Midbrain (tissue), 1 donor: Measurements from ENCODE around the gene METTL14.

ENCODE experiments used
- DNase-seq: peaks from one replicate; lab custom pipeline; 2025; lab: John Stamatoyannopoulos, UW

The METTL14 gene

GRCh38 chr4:118734491-118735205 lies 49.5 kb downstream of the METTL14 start:
- no peak for DNase-seq

- DNase-seq = no peak
These were observed 51.7 kb downstream of the METTL14 start for GRCh38 chr4:118736900-118737299.

- DNase-seq = no peak
These were observed 52.9 kb downstream of the METTL14 start for GRCh38 chr4:118738090-118738489.

- DNase-seq = no peak
These were observed 54.0 kb downstream of the METTL14 start for GRCh38 chr4:118739022-118739713.

- DNase-seq = peak; percentile 22
These were observed 55.7 kb downstream of the METTL14 start for GRCh38 chr4:118740869-118741268.

- no peak for DNase-seq
These were observed 56.2 kb downstream of the METTL14 start for GRCh38 chr4:118741301-118741855.

GRCh38 chr4:118742050-118742449 lies 56.9 kb downstream of the METTL14 start:
- no peak for DNase-seq

- DNase-seq = no peak
These were observed 58.7 kb downstream of the METTL14 start for GRCh38 chr4:118743867-118744266.

- DNase-seq = no peak
These were observed 60.2 kb downstream of the METTL14 start for GRCh38 chr4:118745357-118745756.

GRCh38 chr4:118746251-118746919 lies 61.2 kb downstream of the METTL14 start:
- DNase-seq = no peak

GRCh38 chr4:118749347-118749988 lies 64.3 kb downstream of the METTL14 start:
- DNase-seq = no peak

GRCh38 chr4:118751629-118752323 lies 66.6 kb downstream of the METTL14 start:
- no peak for DNase-seq

- DNase-seq = no peak
These were observed 67.4 kb downstream of the METTL14 start for GRCh38 chr4:118752551-118752950.

GRCh38 chr4:118753096-118753495 lies 67.9 kb downstream of the METTL14 start:
- DNase-seq = no peak

GRCh38 chr4:118753685-118754084 lies 68.5 kb downstream of the METTL14 start:
- no peak for DNase-seq

GRCh38 chr4:118754890-118755289 lies 69.7 kb downstream of the METTL14 start:
- no peak for DNase-seq

- DNase-seq = no peak
These were observed 70.4 kb downstream of the METTL14 start for GRCh38 chr4:118755438-118756226.

GRCh38 chr4:118756429-118756828 lies 71.2 kb downstream of the METTL14 start:
- DNase-seq = no peak

GRCh38 chr4:118756958-118757357 lies 71.8 kb downstream of the METTL14 start:
- DNase-seq = no peak

- no peak for DNase-seq
These were observed 72.6 kb downstream of the METTL14 start for GRCh38 chr4:118757761-118758251.

GRCh38 chr4:118758293-118758692 lies 73.1 kb downstream of the METTL14 start:
- DNase-seq = no peak
